GF-D8 (cell line): ENCODE measurements around the gene KLRD1.
"Not testable (repeated sequence)": the region's sequence is repeated elsewhere in the genome, so short reads cannot be mapped to it uniquely, and the experiment has no call there.

ENCODE experiments used
- DNase-seq: peaks from one replicate; lab custom pipeline; 2025; lab: John Stamatoyannopoulos, UW

The KLRD1 gene, protein sequence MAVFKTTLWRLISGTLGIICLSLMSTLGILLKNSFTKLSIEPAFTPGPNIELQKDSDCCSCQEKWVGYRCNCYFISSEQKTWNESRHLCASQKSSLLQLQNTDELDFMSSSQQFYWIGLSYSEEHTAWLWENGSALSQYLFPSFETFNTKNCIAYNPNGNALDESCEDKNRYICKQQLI

DNA sequence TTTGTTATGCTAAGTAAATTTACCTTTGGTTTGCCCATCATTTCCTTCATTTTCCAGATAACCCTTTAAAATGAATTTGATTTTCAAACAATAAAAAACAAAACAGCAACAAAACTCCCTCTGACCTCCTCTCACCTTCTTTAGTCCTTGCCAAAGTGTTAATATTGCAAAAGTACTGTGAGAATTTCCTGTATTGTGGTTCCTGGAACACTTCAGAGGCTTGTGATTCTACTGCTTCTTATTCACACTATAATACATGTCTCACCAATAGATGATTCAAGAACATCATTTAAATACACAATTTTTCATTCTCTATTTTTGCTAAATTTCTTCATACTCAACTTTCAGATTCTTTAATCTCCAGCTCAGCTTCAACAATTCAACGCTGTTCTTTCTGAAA, at the start of gene KLRD1:
KLRD1 (plus strand) TSS at position 241 of the 400 bp plus-strand sequence. CDS start 208 bp downstream, outside the sequence.
- DNase-seq = no peak

DNA sequence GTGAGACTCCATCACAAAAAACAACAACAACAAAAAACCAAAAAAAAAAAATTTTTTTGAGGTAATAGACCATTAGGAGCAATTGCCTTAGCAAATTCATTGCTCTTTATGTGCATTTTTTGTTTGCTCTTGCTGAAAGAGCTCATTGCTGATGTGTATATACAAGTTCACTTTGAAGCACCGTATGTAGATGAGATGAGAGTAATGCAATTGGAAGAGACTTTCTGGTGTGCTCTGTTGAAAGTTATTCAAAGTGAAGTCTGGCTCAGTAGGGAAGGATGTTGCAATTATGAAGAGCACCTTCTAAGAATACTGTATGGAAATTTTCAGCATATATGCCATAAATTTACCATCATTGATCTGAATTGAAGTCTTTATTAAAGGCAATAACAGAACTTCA, 46.7 kb upstream of the KLRD1 start:
- DNase-seq = no peak

DNA sequence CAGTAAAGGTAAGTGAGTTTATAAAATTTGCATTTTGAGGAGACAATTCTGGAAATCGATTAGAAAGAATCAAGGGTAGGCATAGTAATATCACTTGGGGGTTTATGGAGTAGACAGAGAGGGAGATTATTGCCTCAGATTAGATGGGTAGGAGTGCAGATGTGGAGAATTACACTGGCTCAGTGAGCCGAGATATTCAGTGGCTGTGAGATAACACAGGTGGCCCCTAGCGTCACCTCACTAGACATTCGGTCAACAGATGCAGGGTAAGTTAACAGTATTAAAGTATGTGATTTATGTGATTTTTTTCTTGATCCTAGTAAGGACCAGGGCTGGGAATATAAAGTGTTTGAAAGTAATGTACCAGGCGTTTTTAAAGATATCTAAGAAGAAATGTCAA, 39.6 kb upstream of the KLRD1 start:
- DNase-seq = no peak

DNA sequence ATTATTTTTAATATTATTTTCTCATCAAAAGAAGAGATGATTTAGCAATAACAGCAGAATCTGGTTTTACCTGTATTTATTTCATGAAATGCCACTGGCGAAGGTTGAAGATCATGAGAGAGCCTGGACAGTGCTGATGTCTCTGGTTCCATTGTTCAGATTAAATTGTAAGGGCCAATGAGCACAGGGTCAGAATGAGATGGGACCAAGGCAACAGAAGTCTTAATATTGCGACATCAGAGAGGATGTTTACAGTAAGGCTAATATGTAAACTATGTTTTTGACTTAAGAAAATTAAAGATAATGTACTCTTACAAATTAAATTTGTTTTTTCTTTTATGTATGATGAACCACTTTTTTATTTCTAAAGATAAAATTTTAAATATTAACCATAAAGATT, 35.2 kb upstream of the KLRD1 start:
- DNase-seq = no peak

DNA sequence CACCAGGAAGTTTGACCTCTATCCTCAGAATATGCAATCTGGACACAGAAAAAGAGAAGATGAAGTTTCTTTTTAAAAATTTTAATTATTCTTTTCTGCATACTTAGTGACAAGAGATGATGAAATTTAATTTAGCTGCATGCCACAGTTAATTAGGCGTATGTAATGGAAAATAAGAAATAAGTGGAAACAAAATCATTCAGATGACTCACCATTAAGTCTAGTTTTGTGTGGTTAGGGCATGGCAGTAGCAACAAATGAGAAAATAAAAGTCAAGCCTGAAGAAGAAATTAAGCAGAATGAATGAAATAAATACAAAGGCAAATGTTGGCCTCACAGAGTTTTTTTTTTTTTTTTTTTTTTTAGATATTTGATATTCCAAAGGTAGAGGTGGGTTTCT, 30.9 kb upstream of the KLRD1 start:
- no peak for DNase-seq

DNA sequence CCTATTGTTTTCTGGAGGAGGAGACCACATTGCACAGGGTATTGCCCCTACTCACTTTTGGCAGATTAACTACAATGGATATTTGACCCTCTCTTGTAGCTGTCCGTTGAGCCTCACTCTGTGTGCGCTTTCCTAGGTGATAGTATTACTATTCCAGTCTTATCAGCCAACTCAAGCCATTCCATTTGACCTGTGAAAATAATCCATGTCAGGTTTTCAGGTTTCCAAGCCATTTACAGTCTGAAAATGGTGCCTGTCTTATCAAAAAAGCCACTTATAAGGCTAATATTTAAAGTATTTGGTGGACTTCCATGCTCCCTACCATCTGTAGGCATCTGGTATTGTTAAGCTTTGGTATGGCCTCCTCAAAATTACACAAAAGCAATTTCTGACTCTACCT, 29.6 kb upstream of the KLRD1 start:
- no peak for DNase-seq

DNA sequence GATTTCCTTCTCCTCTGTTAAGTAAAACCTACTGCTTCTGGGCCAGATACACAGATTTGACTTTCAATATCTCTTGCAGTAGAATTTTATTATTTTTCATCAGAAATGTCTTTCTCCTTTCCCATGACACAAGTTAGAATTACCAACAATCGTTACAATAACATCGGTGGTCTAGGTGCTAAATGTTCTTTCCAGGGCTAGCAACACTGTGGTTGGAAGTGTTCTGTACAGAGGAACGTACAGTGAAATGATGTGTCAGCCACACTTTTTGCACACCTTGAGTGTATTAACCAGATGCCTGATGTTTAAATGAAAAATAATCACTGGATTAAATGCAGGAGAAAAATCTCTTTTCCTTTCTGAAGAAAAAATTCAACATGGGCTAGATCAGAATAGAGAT, 27.7 kb upstream of the KLRD1 start:
- DNase-seq = no peak

DNA sequence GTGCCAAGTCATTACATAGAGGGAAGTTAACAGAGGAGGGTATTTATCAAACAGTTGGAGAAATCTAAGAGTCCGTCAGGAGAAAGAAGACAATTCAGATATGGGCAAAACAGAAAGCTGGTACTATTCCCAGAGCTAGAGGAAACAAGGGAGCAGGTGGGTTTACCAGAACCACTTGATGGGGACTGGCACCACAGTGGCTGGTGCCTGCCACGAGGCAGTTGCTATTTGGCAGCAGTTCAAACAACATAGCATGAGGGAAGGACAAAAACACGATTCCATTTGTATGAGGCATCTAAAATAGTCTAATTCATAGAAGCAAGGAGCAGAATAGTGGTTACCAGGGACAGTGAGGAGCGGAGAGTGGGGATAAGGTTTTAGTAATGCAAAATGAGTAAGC, 24.6 kb upstream of the KLRD1 start:
- no peak for DNase-seq

DNA sequence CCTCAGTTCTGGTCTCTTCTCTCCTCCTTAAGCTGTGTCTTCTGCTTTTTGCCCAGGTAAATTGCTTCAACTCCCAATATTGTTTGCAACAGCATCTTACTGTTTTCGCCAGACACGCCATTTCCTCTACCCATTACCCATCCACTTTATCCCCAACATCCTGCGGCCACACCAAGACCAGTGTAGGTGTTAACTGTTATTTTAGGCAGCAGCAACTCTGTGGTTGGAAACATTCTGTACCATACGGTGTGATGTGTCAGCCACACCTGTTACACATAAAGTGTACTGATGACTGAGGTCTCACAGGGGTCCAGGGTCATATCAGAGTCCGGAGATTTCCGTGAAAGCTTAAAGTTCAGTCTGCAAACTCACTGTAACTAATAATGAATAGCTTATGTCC, 21.8 kb upstream of the KLRD1 start:
- no peak for DNase-seq

DNA sequence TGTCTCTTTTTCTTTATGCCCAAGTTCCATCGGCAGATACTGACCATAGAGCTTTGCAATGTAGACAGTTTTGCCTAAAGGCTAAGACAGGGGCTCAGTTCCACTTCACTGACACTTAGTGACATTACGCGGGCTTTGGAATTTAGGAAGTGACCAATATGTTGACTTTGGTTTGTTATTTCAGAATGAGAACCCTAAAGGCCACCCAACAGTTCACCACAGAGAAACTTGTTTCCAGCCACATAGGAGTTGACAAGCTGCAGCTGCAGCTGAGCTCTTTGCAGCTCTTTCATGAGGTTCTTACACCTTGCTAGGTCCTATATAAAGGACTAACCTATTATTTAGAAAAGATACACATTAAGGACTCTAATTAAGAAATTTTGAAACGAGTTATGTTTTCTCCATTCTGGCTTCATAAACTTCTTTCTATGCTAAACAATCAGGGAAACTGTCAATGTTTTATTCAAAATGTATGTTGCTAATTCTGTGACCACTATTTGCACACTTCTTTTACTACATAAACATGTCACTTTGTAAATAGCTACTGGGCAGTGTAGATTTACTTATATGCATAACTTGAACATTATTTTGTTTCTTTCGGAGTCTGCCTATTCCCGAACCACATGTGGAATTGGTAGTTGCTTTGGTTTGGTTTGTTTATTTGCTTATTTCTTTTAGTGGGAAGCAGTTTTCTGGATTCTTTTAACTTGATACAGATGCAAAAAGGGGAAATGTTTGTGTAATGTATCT, 18.5 kb upstream of the KLRD1 start:
- no peak for DNase-seq

DNA sequence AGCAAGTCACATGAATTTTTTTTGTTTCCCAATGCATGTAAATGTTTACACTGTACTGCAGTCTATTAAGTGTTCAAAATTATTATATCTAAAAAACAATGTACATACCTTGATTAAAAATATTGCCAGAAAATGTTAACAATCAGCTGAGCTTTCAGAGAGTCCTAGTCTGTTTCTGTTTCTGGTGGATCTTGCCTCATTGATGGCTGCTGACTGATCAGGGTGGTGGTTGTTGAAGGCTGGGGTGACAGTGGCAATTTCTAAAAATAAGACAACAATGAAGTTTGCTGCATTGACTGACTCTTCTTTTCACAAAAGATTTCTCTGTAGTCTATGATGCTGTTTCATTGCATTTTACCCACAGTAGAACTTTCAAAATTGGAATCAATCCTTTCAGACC, 16.6 kb upstream of the KLRD1 start:
- DNase-seq = no peak

DNA sequence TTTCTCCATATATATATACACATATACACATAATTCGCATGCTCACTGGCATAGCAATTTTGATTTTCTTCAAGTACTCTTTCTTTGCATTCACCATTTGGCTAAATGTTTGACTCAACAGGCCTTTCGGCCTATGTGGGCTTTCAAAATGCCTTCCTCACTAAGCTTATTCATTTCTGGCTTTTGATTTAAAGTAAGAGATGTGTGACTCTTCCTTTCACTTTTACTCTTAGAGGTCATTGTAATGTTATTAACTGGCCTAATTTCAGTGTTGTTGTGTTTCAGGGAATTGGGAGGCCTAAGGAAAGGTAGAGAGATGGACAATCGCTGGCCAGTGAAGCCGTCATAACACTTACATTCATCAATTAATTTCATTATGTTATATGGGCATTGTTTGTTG, 14.5 kb upstream of the KLRD1 start:
- DNase-seq = no peak

DNA sequence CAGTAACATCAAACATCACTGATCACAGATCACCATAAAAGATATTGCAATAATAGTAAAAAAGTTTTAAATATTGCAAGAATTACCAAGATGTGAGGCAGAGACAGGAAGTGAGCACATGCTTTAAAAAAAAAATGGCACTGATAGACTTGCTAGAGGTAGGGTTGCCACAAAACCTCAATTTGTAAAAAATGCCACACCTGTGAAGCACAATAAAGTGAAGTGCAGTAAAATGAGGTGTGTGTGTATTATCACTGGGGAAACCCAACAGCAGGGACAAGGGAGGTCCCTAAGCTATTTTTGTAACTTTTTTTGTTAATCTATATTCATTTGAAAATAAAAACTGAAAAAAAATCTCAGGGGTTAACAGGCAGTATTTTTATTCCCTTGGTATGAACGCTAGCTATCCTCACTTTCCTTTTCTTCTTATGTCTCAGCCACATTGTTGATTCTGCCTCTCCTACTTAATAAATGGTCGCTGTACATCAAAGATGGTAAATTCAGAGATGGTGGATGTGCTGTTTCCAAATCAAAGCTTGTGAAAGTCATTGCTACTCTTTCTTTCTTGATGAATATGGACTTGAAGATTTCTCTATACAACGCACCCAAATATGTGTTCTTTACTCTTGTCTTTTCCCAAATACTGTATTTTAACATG, 14.0 kb upstream of the KLRD1 start:
- DNase-seq = no peak

DNA sequence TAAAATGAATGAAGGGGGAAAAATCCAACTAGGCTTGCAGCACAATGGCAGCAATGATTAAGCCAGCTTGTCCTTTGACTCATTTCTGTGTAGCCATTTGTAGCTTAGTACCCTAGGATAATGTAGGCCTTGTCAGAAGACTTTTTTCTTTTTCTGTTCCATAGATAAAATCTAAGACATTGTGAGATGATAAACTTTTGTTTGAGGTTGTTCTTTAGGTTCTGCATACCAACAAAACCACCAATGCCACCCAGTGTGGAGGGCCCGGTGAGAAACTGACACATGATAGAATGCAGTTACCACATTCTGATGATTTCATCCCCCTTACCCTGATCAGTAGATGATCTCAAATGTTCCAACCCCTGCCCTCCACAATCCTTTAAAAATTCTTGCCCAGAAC, 6.6 kb upstream of the KLRD1 start:
- no peak for DNase-seq

DNA sequence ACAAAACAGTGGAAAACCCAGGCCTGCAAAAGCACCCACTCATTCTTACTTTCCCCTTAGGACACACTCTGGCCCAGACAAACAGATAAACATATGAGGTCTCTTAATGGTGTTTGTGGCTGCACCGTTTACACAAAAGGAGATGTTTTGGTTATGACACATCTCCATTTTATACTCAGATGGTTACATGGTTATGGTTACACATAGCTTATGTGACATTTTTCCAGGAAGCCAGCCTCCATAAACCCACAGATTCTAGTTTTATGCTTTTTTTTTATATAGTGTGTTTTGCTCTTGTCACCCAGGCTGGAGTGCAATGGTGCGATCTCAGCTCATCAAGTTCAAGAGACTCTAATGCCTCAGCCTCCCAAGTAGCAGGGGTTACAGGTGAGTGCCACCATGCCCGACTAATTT, 3.5 kb upstream of the KLRD1 start:
- DNase-seq = no peak

DNA sequence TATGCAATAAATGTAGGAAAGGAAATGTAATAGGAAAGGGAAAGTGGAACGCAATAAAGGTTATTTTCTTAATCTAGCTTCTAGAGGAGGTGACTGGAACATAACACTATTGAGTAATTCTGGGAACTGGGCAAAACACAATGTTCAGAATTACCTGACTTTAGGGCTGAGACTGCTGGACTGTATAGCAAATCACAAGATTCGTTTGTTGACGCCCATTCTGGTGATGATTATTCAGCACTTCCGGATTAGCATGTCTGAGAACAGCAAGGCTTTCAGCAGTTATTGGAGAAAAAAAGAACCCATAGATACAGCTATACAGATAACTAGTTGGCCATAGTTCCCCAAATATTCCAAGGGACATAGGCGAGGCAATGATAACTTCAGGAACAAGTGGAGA, 2.3 kb upstream of the KLRD1 start:
- DNase-seq = no peak

DNA sequence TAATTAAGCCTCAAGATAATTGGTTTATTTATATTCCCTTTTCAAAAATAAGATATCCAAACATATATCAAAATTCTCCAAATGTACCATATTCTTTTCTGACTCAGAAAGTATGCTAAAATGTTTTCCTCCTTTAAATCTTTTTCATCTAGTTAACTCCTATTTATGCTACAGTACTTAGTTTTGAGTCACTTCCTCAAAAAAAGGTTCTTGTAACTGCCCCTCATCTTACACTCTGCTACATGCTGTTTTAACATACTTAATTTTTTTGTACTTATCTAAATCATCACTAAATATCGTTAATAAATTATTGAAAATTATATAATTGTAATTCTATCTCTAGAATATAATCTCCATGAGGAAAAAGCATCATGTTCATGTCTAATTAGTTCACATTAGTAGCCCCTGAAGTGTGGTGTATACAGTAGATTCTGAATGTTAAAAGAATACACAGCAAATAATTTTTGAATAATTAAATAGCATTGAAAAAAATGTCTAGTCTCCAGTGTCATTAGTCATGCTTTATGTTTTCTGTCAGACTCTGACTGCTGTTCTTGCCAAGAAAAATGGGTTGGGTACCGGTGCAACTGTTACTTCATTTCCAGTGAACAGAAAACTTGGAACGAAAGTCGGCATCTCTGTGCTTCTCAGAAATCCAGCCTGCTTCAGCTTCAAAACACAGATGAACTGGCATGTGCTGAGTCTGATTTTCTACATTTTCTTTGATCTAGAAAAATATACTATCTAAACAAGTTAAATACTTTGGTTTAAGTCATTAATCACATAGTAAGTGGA, 3.5 kb downstream of the KLRD1 start:
- DNase-seq = no peak

DNA sequence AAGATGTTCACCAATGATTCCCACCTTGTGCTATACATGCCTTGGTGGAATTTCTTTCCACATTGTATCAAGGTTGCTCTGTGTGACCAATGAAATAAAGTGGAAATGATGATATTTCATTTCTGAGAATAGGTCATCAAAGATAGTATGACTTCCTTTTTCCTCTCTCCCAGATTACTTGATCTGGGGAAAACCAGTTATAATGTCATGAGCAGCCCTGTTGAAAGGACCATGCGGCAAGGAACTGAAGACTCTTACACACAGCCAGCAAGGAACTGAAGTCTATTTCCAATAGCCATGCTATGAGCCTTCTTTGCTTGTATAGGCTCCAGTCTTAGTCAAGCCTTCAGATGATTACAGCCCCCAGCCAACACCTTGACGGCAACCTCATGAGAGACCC, 11.7 kb downstream of the KLRD1 start:
- no peak for DNase-seq

DNA sequence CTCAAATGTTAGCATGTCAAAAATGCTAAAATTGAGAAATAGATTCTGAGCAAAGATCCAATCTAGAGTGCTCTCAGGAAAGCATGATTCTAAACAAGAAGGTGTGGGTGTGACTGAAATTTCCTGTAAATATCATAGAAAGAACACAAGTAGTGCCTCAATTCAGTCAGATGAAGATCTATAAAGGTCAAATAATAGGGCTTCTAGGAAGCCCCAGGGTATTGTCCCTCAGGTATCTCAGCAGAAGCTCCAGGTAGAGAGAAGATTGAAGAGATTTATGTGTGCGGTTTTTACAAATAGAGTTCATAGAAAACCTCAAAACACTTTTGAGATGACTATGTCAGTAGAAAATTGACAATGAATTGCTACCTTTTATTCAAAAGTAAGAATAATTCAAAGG, 13.0 kb downstream of the KLRD1 start:
- DNase-seq = no peak

DNA sequence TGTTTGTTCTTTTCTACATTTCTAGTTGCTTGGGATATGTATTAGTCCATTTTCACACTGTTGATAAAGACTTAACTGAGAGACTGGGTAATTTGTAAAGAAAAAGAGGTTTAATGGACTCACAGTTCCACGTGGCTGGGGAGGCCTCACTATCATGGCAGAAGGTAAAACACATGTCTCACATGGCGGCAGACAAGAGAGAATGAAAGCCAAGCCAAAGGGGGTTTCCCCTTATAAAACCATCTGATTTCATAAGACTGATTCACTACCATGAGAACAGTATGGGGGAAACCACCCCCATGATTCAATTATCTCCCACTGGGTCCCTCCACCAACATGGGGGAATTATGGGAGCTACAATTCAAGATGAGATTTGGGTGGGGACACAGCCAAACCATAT, 21.0 kb downstream of the KLRD1 start:
- DNase-seq = not testable (repeated sequence)

DNA sequence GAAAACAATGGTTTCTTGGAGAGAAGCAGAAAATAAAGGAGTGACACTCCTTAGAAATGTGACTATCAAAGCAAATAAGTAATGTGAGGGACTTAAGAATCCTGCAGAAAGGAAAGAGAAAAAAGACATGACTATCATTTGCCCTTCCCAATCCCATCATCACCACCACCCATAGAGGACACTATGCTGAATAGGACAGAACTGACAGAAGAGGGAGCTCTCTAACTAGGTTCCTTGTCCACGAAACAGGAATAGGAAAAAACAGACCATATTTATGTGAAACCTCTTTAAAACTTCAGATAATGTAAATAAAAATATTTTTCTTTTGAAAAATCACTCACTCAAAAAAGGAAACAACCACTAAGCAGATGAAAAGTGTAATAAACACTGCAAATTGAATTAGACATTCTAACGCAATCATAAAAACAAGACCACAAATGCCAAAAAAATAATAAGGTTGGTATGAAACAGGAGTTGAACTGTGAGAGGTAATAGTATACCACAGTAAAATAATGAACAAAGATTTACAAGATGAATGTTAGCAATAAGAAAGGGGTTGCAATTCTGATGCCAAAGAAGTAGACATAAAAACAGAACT, 24.1 kb downstream of the KLRD1 start:
- no peak for DNase-seq

DNA sequence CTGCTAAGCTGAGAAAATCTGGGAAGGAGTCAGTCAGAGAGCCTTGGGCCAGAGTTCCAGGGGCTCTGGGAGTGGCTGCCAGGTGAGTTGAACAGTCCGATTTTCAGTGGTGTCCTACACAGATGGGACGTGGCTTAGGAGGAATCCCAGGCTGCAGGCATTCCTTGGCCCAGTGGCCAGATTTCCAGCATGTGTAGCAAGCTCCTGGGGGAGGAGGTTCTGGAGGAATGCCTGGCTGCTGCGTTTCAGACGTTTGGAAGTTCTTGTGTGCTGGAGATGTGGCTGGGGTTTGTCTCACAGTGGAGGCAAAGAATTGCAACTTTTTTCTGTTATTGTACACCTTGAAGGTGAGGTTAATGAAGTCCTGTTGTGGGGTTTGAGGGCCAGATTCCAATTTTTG, 28.5 kb downstream of the KLRD1 start:
- DNase-seq = not testable (repeated sequence)
